HEK293 (cell line): ENCODE results near the gene HOXA6.

Source experiments
- CTCF ChIA-PET: fragments of 350-600 bp; formaldehyde crosslinking; extraction: SDS; loops from one replicate; lab custom pipeline; 2021; ENCODE audit warnings: antibody characterized with exemption; lab: Yijun Ruan, JAX
- POLR2A ChIA-PET: fragments of 300-600 bp; formaldehyde crosslinking; extraction: SDS; loops from one replicate; lab custom pipeline; 2020; ENCODE audit warnings: antibody characterized with exemption, inconsistent platforms; lab: Yijun Ruan, JAX
- H3K27ac ChIP-seq: fragments of 200-500 bp; sonication (Bioruptor generic); 2 replicates; pipeline ENCODE4 v1.5.1; 2014; ENCODE audit warnings: low read depth, low read length, control low read depth, inconsistent platforms; ENCODE audit errors: extremely low read depth
- H3K36me3 ChIP-seq, 2 experiments: fragments of 200-500 bp in 1 of 2; sonication (Bioruptor generic) in 1 of 2; 1 replicate in 1 of 2; 2 replicates in 1 of 2; pipeline ENCODE4 v1.5.1; 2014 to 2017; ENCODE audit warnings: inconsistent platforms in 2 of 2, low read length in 2 of 2; ENCODE audit not compliant: control insufficient read depth in 2 of 2, insufficient read depth in 1 of 2
- H3K4me1 ChIP-seq: fragments of 200-500 bp; sonication (Bioruptor generic); 2 replicates; pipeline ENCODE4 v1.5.1; 2014; ENCODE audit warnings: mild to moderate bottlenecking, low read length, inconsistent platforms; ENCODE audit not compliant: control insufficient read depth, insufficient read depth
- H3K4me3 ChIP-seq: 2 replicates; pipeline ENCODE4 v1.5.1; 2011; ENCODE audit warnings: low read depth, mild to moderate bottlenecking, control low read depth, low read length, moderate library complexity
- H3K9me3 ChIP-seq: fragments of 200-500 bp; sonication (Bioruptor generic); 2 replicates; pipeline ENCODE4 v1.5.1; 2014; ENCODE audit warnings: low read depth, low read length, inconsistent platforms; ENCODE audit not compliant: control insufficient read depth, insufficient read depth
- BCL11B ChIP-seq: fragments of 450-650 bp; formaldehyde crosslinking; IDR thresholded peaks from 2 replicates; pipeline ENCODE4 v1.5.1; 2016; ENCODE audit warnings: low read depth, missing biosample characterization, missing genetic modification characterization
- GLIS1 ChIP-seq: fragments of 450-650 bp; formaldehyde crosslinking; IDR thresholded peaks from 2 replicates; pipeline ENCODE4 v1.5.1; 2016; ENCODE audit warnings: missing biosample characterization, missing genetic modification characterization
- GLIS2 ChIP-seq: fragments of 450-650 bp; formaldehyde crosslinking; IDR thresholded peaks from 2 replicates; pipeline ENCODE4 v1.5.1; 2016; ENCODE audit warnings: missing biosample characterization, missing genetic modification characterization
- IKZF3 ChIP-seq: fragments of 450-650 bp; IDR thresholded peaks from 2 replicates; pipeline ENCODE4 v1.5.0; 2018; ENCODE audit warnings: missing biosample characterization, mild to moderate bottlenecking, missing genetic modification characterization, moderate library complexity
- KLF8 ChIP-seq: fragments of 450-650 bp; formaldehyde crosslinking; IDR thresholded peaks from 2 replicates; pipeline ENCODE4 v1.5.1; 2016; ENCODE audit warnings: missing biosample characterization, missing genetic modification characterization
- PATZ1 ChIP-seq: fragments of 450-650 bp; formaldehyde crosslinking; IDR thresholded peaks from 2 replicates; pipeline ENCODE4 v1.5.1; 2016; ENCODE audit warnings: missing biosample characterization, missing genetic modification characterization
- PRDM1 ChIP-seq: fragments of 450-650 bp; formaldehyde crosslinking; IDR thresholded peaks from 2 replicates; pipeline ENCODE4; 2016; ENCODE audit warnings: missing biosample characterization, missing genetic modification characterization
- PRDM2 ChIP-seq: fragments of 450-650 bp; formaldehyde crosslinking; IDR thresholded peaks from 2 replicates; pipeline ENCODE4 v1.5.1; 2016; ENCODE audit warnings: missing biosample characterization, missing genetic modification characterization, borderline replicate concordance
- PRDM4 ChIP-seq: fragments of 450-650 bp; formaldehyde crosslinking; IDR thresholded peaks from 2 replicates; pipeline ENCODE4 v1.5.1; 2017; ENCODE audit warnings: missing biosample characterization, missing genetic modification characterization
- SP2 ChIP-seq: fragments of 450-650 bp; formaldehyde crosslinking; IDR thresholded peaks from 2 replicates; pipeline ENCODE4 v1.5.1; 2016; ENCODE audit warnings: missing biosample characterization, missing genetic modification characterization
- ZBTB8A ChIP-seq: fragments of 450-650 bp; formaldehyde crosslinking; IDR thresholded peaks from 2 replicates; pipeline ENCODE4 v1.5.1; 2016; ENCODE audit warnings: missing biosample characterization, missing genetic modification characterization
- ZFP41 ChIP-seq: fragments of 450-650 bp; formaldehyde crosslinking; IDR thresholded peaks from 2 replicates; pipeline ENCODE4 v1.5.1; 2016; ENCODE audit warnings: missing biosample characterization, missing genetic modification characterization, borderline replicate concordance
- ZNF132 ChIP-seq: fragments of 450-650 bp; formaldehyde crosslinking; IDR thresholded peaks from 2 replicates; pipeline ENCODE4 v1.5.1; 2017; ENCODE audit warnings: missing biosample characterization, missing genetic modification characterization, borderline replicate concordance
- ZNF214 ChIP-seq: fragments of 450-650 bp; formaldehyde crosslinking; IDR thresholded peaks from 2 replicates; pipeline ENCODE4 v1.5.1; 2017; ENCODE audit warnings: missing biosample characterization, mild to moderate bottlenecking, missing genetic modification characterization, borderline replicate concordance
- ZNF223 ChIP-seq: fragments of 450-650 bp; formaldehyde crosslinking; IDR thresholded peaks from 2 replicates; pipeline ENCODE4 v1.5.1; 2016; ENCODE audit warnings: missing biosample characterization, missing genetic modification characterization
- ZNF311 ChIP-seq: fragments of 450-650 bp; formaldehyde crosslinking; IDR thresholded peaks from 2 replicates; pipeline ENCODE4 v1.5.1; 2017; ENCODE audit warnings: missing biosample characterization, missing genetic modification characterization, borderline replicate concordance
- ZNF335 ChIP-seq: fragments of 450-650 bp; formaldehyde crosslinking; conservative IDR thresholded peaks from 2 replicates; pipeline ENCODE4 v1.5.1; 2016; ENCODE audit warnings: missing biosample characterization, missing genetic modification characterization
- ZNF341 ChIP-seq: fragments of 450-650 bp; formaldehyde crosslinking; IDR thresholded peaks from 2 replicates; pipeline ENCODE4; 2016; ENCODE audit warnings: low read depth, missing biosample characterization, missing genetic modification characterization
- ZNF48 ChIP-seq: fragments of 450-650 bp; formaldehyde crosslinking; IDR thresholded peaks from 2 replicates; pipeline ENCODE4 v1.5.1; 2016; ENCODE audit warnings: missing biosample characterization, missing genetic modification characterization
- ZNF549 ChIP-seq: fragments of 450-650 bp; IDR thresholded peaks from 2 replicates; pipeline ENCODE4 v1.5.1; 2018; ENCODE audit warnings: missing biosample characterization, missing genetic modification characterization, mild to moderate bottlenecking, inconsistent platforms, moderate library complexity
- ZNF555 ChIP-seq: fragments of 450-650 bp; formaldehyde crosslinking; conservative IDR thresholded peaks from 2 replicates; pipeline ENCODE4 v1.5.1; 2017; ENCODE audit warnings: missing biosample characterization, mild to moderate bottlenecking, missing genetic modification characterization, inconsistent platforms
- ZNF600 ChIP-seq: fragments of 450-650 bp; formaldehyde crosslinking; IDR thresholded peaks from 2 replicates; pipeline ENCODE4 v1.5.1; 2016; ENCODE audit warnings: missing biosample characterization, missing genetic modification characterization
- ZNF629 ChIP-seq: fragments of 450-650 bp; formaldehyde crosslinking; IDR thresholded peaks from 2 replicates; pipeline ENCODE4 v1.5.1; 2017; ENCODE audit warnings: missing biosample characterization, missing genetic modification characterization
- ZNF639 ChIP-seq: fragments of 450-650 bp; formaldehyde crosslinking; IDR thresholded peaks from 2 replicates; pipeline ENCODE4 v1.5.1; 2016; ENCODE audit warnings: missing biosample characterization, missing genetic modification characterization

HOXA6 gene

GRCh38 chr7:27113991-27114769 lies 33.4 kb downstream of the HOXA6 start:
- POLR2A ChIA-PET = interaction anchor here (0.5 to 3.6 kb wide), 15 partner anchors 8 to 258 kb away, joined by 3 to 32 read pairs (median 5); partner anchors contain the start of genes HOXA1, HOXA4, HOXA5 and HOXA7
- Histone ChIP-seq H3K4me3 (peak overlapping the region; percentile 70), H3K4me1 (peaks cover 26% of the 10 kb centered on the region), H3K9me3 (no peaks in the 10 kb centered on the region), H3K27ac (peak overlapping the region; percentile 99), H3K36me3 (peaks cover 3 to 25% of the 10 kb centered on the region in 2 experiments; a peak in 2 of 3 replicates)
- CTCF ChIA-PET = interaction anchor here (0.6 to 2.6 kb wide), 5 partner anchors 17 to 259 kb away, joined by 3 to 14 read pairs (median 4); partner anchors contain the start of gene HOXA5
- TF ChIP-seq SP2 (tag by site-specific recombination) = peak; percentile 50
- TF ChIP-seq ZNF600 (tag by site-specific recombination) = peak; percentile 29; the same call in 1 of the 2 replicates
- TF ChIP-seq GLIS1 (tag by site-specific recombination) = peak; percentile 35; the same call in 1 of the 2 replicates
- peak; percentile 94 for TF ChIP-seq IKZF3 (tag by site-specific recombination)
- TF ChIP-seq ZNF214 (tag by site-specific recombination) = no peak
- no peak for TF ChIP-seq ZNF555
- peak; percentile 38 for TF ChIP-seq ZNF335 (tag by site-specific recombination)
- TF ChIP-seq ZNF549 (tag by site-specific recombination) = no peak
- TF ChIP-seq PATZ1 (tag by site-specific recombination) = peak; percentile 75
- TF ChIP-seq ZNF223 (tag by site-specific recombination) = no peak
- no peak for TF ChIP-seq ZNF311
- TF ChIP-seq GLIS2 (tag by site-specific recombination) = peak; percentile 52
- no peak for TF ChIP-seq BCL11B (tag by site-specific recombination)
- TF ChIP-seq ZBTB8A (tag by site-specific recombination) = peak; percentile 68
- TF ChIP-seq ZFP41 (tag by site-specific recombination) = no peak
- no peak for TF ChIP-seq ZNF48 (tag by site-specific recombination)
- TF ChIP-seq PRDM1 (tag by site-specific recombination) = peak; percentile 54; the same call in 1 of the 2 replicates
- TF ChIP-seq PRDM2 (tag by site-specific recombination) = no peak
- no peak for TF ChIP-seq ZNF639 (tag by site-specific recombination)
- TF ChIP-seq KLF8 (tag by site-specific recombination) = peak; percentile 58; the same call in 1 of the 2 replicates
- TF ChIP-seq PRDM4 (tag by site-specific recombination) = peak; percentile 97
- no peak for TF ChIP-seq ZNF132 (tag by site-specific recombination)
- 0 out of 2 replicates have a peak, but pooled peaks have one; percentile 9 for TF ChIP-seq ZNF341 (tag by site-specific recombination)
- TF ChIP-seq ZNF629 = peak; percentile 8; the same call in 1 of the 2 replicates
